Mesendoderm (in vitro differentiated cells): Measurements from ENCODE around the gene SAFB.

Experiments used
- DNase-seq: peaks from one replicate; pipeline ENCODE4 v3.0.0; 2013
- H2AK5ac ChIP-seq: 2 replicates; pipeline ENCODE4 v1.6.1; 2013; ENCODE audit warnings: low read length, inconsistent platforms
- H2BK120ac ChIP-seq: 2 replicates; pipeline ENCODE4 v1.6.1; 2013; ENCODE audit warnings: low read depth, mild to moderate bottlenecking, low read length, moderate library complexity, mixed read lengths
- H2BK15ac ChIP-seq: replicated peaks from 2 replicates; pipeline ENCODE4 v1.6.1; 2013; ENCODE audit warnings: low read depth, mild to moderate bottlenecking, moderate library complexity
- H2BK5ac ChIP-seq: 2 replicates; pipeline ENCODE4 v1.6.1; 2013; ENCODE audit warnings: low read length, inconsistent platforms
- H3K18ac ChIP-seq: 2 replicates; pipeline ENCODE4 v1.6.1; 2013; ENCODE audit warnings: mild to moderate bottlenecking, low read length, mixed read lengths
- H3K23ac ChIP-seq: one replicate; pipeline ENCODE4 v1.6.1; 2013; ENCODE audit warnings: low read length
- H3K27ac ChIP-seq: 2 replicates; pipeline ENCODE4 v1.5.1; 2013; ENCODE audit warnings: low read depth, mild to moderate bottlenecking, inconsistent platforms, low read length, moderate library complexity
- H3K27me3 ChIP-seq: 2 replicates; pipeline ENCODE4 v1.6.1; 2013; ENCODE audit warnings: low read length, control low read depth, mild to moderate bottlenecking, inconsistent platforms; ENCODE audit not compliant: insufficient read depth, poor library complexity
- H3K36me3 ChIP-seq: 2 replicates; pipeline ENCODE4 v1.6.1; 2013; ENCODE audit warnings: low read length, inconsistent platforms; ENCODE audit not compliant: control insufficient read depth, insufficient read depth
- H3K4ac ChIP-seq: one replicate; pipeline ENCODE4 v1.6.1; 2013; ENCODE audit warnings: low read depth, mild to moderate bottlenecking, low read length, moderate library complexity
- H3K4me1 ChIP-seq: 2 replicates; pipeline ENCODE4 v1.6.1; 2013; ENCODE audit warnings: low read depth, low read length, inconsistent platforms; ENCODE audit not compliant: control insufficient read depth
- H3K4me2 ChIP-seq: 2 replicates; pipeline ENCODE4 v1.6.1; 2013; ENCODE audit warnings: low read length
- H3K4me3 ChIP-seq: 2 replicates; pipeline ENCODE4 v1.5.1; 2013; ENCODE audit warnings: mild to moderate bottlenecking, low read length
- H3K56ac ChIP-seq: one replicate; pipeline ENCODE4 v1.6.1; 2013; ENCODE audit warnings: low read length
- H3K79me1 ChIP-seq: 2 replicates; pipeline ENCODE4 v1.6.1; 2013; ENCODE audit warnings: low read length, inconsistent platforms
- H3K79me2 ChIP-seq: 2 replicates; pipeline ENCODE4 v1.6.1; 2013; ENCODE audit warnings: mild to moderate bottlenecking, low read length; ENCODE audit not compliant: control insufficient read depth, insufficient read depth
- H3K9ac ChIP-seq: 2 replicates; pipeline ENCODE4 v1.6.1; 2013; ENCODE audit warnings: low read length, inconsistent platforms
- H4K5ac ChIP-seq: one replicate; pipeline ENCODE4 v1.6.1; 2013; ENCODE audit warnings: low read length
- H4K8ac ChIP-seq: one replicate; pipeline ENCODE4 v1.6.1; 2013; ENCODE audit warnings: low read depth, mild to moderate bottlenecking, control low read depth, low read length, moderate library complexity
- WGBS: extraction: QIAGEN DNeasy Blood & Tissue Kit; methylation state at CpG from one replicate; pipeline ENCODE4 v1.1.7; 2013; ENCODE audit warnings: low lambda C conversion rate, missing lambda C conversion rate; ENCODE audit not compliant: insufficient coverage; ENCODE audit errors: extremely low coverage; 5-methylcytosine and 5-hydroxymethylcytosine counted together

The SAFB gene

DNA sequence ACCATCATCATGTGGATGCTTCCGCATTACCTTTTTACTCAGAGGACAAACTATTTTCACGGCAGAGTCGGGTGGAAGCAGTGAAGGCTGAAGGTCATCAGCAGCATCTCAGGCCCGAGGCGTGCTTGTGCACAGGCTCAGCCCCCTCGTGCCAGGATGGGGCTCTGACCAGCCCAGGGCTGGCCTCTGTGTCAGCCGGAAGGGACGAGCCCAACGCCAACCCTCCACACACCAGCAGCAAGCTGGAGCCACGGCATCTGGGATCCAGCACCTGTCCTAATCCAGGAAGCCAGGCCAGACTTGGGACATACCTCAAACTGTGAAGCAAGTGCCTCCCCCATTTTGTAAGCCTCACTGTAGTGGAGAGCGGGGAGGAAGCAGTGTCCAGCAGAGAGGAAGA, 46.3 kb downstream of the SAFB start:
- no peak overlapping the region for H2BK120ac ChIP-seq
- H3K23ac ChIP-seq: no peak overlapping the region
- no peak overlapping the region for H2BK5ac ChIP-seq
- no peak overlapping the region for H3K4me2 ChIP-seq
- H3K4me3 ChIP-seq: no peak overlapping the region
- no peaks in the 10 kb centered on the region for H3K79me2 ChIP-seq
- H3K56ac ChIP-seq: no peak overlapping the region
- H3K36me3 ChIP-seq: peaks cover 14% of the 10 kb centered on the region
- no peak for DNase-seq
- H3K27me3 ChIP-seq: no peaks in the 10 kb centered on the region
- H4K8ac ChIP-seq: no peak overlapping the region
- H3K9ac ChIP-seq: no peak overlapping the region
- WGBS: no CpG with 5 or more reads among the region's 11 CpGs
- H3K79me1 ChIP-seq: no peaks in the 10 kb centered on the region
- H2BK15ac ChIP-seq: no peak overlapping the region
- no peak overlapping the region for H3K18ac ChIP-seq
- no peak overlapping the region for H3K4ac ChIP-seq
- no peak overlapping the region for H2AK5ac ChIP-seq
- H3K27ac ChIP-seq: no peak overlapping the region
- H4K5ac ChIP-seq: no peak overlapping the region
- peaks cover 3% of the 10 kb centered on the region for H3K4me1 ChIP-seq

- no peak overlapping the region for H2BK5ac ChIP-seq
- no peaks in the 10 kb centered on the region for H3K27me3 ChIP-seq
- H3K4ac ChIP-seq: no peak overlapping the region
- no peak overlapping the region for H3K9ac ChIP-seq
- H3K4me1 ChIP-seq: peaks cover 3% of the 10 kb centered on the region
- H4K5ac ChIP-seq: no peak overlapping the region
- no peaks in the 10 kb centered on the region for H3K79me1 ChIP-seq
- no peak overlapping the region for H2BK120ac ChIP-seq
- no peak overlapping the region for H4K8ac ChIP-seq
- H3K27ac ChIP-seq: no peak overlapping the region
- DNase-seq: no peak
- H3K36me3 ChIP-seq: peaks cover 5% of the 10 kb centered on the region
- no peak overlapping the region for H2AK5ac ChIP-seq
- H3K4me3 ChIP-seq: no peak overlapping the region
- no CpG with 5 or more reads among the region's 7 CpGs for WGBS
- no peak overlapping the region for H2BK15ac ChIP-seq
- no peak overlapping the region for H3K56ac ChIP-seq
- H3K23ac ChIP-seq: no peak overlapping the region
- no peak overlapping the region for H3K18ac ChIP-seq
- H3K4me2 ChIP-seq: no peak overlapping the region
- no peaks in the 10 kb centered on the region for H3K79me2 ChIP-seq
Measured at GRCh38 chr19:5671600-5671999, 48.7 kb downstream of the SAFB start.

DNA sequence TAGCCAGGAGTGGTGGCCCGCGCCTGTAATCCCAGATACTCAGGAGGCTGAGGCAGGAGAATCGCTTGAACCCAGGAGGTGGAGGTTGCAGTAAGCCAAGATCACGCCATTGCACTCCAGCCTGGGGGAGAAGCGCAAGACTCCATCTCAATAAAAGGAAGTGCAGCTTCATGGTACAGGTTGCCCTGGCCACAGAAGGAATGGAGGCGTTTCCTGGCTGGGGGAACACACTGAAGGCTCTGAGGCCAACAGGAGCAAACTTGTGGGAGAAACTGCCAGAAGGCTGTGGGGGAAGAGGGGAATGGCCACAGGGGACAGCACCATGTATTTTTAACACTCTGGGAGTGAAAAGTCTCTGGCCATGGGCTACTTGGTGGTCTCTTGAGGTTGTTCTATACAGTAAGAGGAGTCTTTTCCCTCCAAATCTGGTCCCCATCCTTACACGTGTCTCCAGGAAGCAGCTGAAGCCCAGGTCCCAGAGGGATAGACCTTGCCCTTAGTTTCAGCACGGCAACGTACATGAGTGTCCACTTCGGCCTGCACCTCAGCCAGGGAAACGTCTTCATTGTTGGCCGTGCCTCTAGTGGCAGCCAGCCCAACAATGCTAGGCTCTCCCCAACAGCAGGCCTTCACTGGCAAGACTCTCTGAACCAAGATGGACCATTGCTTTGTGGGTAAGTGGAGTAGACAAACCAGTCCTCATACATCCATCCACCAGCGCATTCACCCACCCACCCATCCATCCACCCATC, 50.0 kb downstream of the SAFB start:
- no peak overlapping the region for H3K23ac ChIP-seq
- no peak overlapping the region for H3K18ac ChIP-seq
- no peak overlapping the region for H3K4me3 ChIP-seq
- WGBS: no CpG with 5 or more reads among the region's 13 CpGs
- H3K27ac ChIP-seq: no peak overlapping the region
- no peak overlapping the region for H2BK5ac ChIP-seq
- H3K36me3 ChIP-seq: peaks cover 5% of the 10 kb centered on the region
- H3K4me1 ChIP-seq: no peaks in the 10 kb centered on the region
- H3K4me2 ChIP-seq: no peak overlapping the region
- H3K27me3 ChIP-seq: no peaks in the 10 kb centered on the region
- no peak for DNase-seq
- H3K79me1 ChIP-seq: no peaks in the 10 kb centered on the region
- H4K5ac ChIP-seq: no peak overlapping the region
- no peaks in the 10 kb centered on the region for H3K79me2 ChIP-seq
- H2BK15ac ChIP-seq: no peak overlapping the region
- no peak overlapping the region for H3K4ac ChIP-seq
- no peak overlapping the region for H2BK120ac ChIP-seq
- H2AK5ac ChIP-seq: no peak overlapping the region
- no peak overlapping the region for H3K9ac ChIP-seq
- no peak overlapping the region for H3K56ac ChIP-seq
- no peak overlapping the region for H4K8ac ChIP-seq

DNA sequence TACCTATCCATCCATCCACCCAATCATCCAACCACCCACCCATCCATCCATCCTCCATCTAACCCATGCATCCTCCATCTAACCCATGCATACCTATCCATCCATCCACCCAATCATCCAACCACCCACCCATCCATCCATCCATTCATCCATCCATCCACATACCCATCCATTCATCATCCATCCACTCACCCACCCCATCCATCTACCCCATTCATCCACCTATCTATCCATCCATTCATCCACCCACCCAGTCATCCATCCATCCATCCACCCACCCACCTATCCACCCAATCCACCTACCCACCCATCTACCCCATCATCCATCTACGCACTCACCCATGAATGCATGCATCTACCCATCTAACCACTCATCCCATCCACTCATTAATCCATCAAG, 50.9 kb downstream of the SAFB start:
- Histone ChIP-seq H2BK15ac (no peak overlapping the region), H3K79me1 (no peaks in the 10 kb centered on the region), H3K4ac (no peak overlapping the region), H3K4me1 (no peaks in the 10 kb centered on the region), H3K4me2 (no peak overlapping the region), H2AK5ac (no peak overlapping the region), H2BK5ac (no peak overlapping the region), H3K18ac (no peak overlapping the region), H3K23ac (no peak overlapping the region), H3K9ac (no peak overlapping the region), H2BK120ac (no peak overlapping the region), H3K27ac (no peak overlapping the region), H3K79me2 (no peaks in the 10 kb centered on the region), H3K36me3 (peaks cover 5% of the 10 kb centered on the region), H3K4me3 (no peak overlapping the region), H4K5ac (no peak overlapping the region), H4K8ac (no peak overlapping the region), H3K56ac (no peak overlapping the region), H3K27me3 (no peaks in the 10 kb centered on the region)
- 100% methylated on average over 1 of the region's 1 CpG for whole genome bisulfite sequencing
- no peak for DNase-seq

- H3K4me1 ChIP-seq: no peaks in the 10 kb centered on the region
- H4K5ac ChIP-seq: no peak overlapping the region
- H2BK120ac ChIP-seq: no peak overlapping the region
- no peak overlapping the region for H3K4ac ChIP-seq
- H3K27me3 ChIP-seq: no peaks in the 10 kb centered on the region
- no peak overlapping the region for H2BK5ac ChIP-seq
- no peak overlapping the region for H3K56ac ChIP-seq
- no peak overlapping the region for H3K18ac ChIP-seq
- H3K27ac ChIP-seq: no peak overlapping the region
- H3K4me3 ChIP-seq: no peak overlapping the region
- H3K36me3 ChIP-seq: peaks cover 4% of the 10 kb centered on the region
- no peaks in the 10 kb centered on the region for H3K79me1 ChIP-seq
- no peak overlapping the region for H3K23ac ChIP-seq
- H3K9ac ChIP-seq: no peak overlapping the region
- no peak for DNase-seq
- no peak overlapping the region for H3K4me2 ChIP-seq
- no peak overlapping the region for H2AK5ac ChIP-seq
- H2BK15ac ChIP-seq: no peak overlapping the region
- no peaks in the 10 kb centered on the region for H3K79me2 ChIP-seq
- no CpG with 5 or more reads among the region's 5 CpGs for WGBS
- H4K8ac ChIP-seq: no peak overlapping the region
Measured at GRCh38 chr19:5674714-5675113, 51.8 kb downstream of the SAFB start.
